ENCODE results near the gene DNAJC12.

The DNAJC12 gene

GRCh38 chr10:67770537-67770936, 67.5 kb downstream of the DNAJC12 start:
- H2AFZ ChIP-seq (ENCODE audit: low read length): peak overlapping the region; percentile 99
- H3K4me1 ChIP-seq (ENCODE audit: insufficient read depth, low read length, severe bottlenecking): peaks cover 37% of the 10 kb centered on the region
- H3K4me3 ChIP-seq (ENCODE audit: low read depth, low read length, poor library complexity, severe bottlenecking): no peak overlapping the region
- H3K27me3 ChIP-seq (ENCODE audit: insufficient read depth, low read length): no peaks in the 10 kb centered on the region
- H3K79me2 ChIP-seq (ENCODE audit: insufficient read depth, low read length): no peaks in the 10 kb centered on the region
- H3K36me3 ChIP-seq (ENCODE audit: insufficient read depth, low read length): no peaks in the 10 kb centered on the region
- no peaks in the 10 kb centered on the region for H4K20me1 ChIP-seq (ENCODE audit: insufficient read depth, low read length)
- H3K9ac ChIP-seq (ENCODE audit: low read length): peak overlapping the region; percentile 37; the same call in 1 of the 2 replicates
- TF ChIP-seq EZH2 (IDR thresholded peaks at IDR 0.05; ENCODE audit: borderline replicate concordance, low read length): no peak
- TF ChIP-seq CTCF (IDR thresholded peaks at IDR 0.05; ENCODE audit: low read length): no peak
- H3K4me2 ChIP-seq (ENCODE audit: low read length): peak overlapping the region; percentile 38
- H3F3A ChIP-seq (ENCODE audit: insufficient read depth, low read length): no peaks in the 10 kb centered on the region
- no peaks in the 10 kb centered on the region for H3K9me3 ChIP-seq (ENCODE audit: low read length)
- H3K27ac ChIP-seq (ENCODE audit: low read depth, low read length, poor library complexity, severe bottlenecking): peak overlapping the region; percentile 86
- H3K9me2 ChIP-seq (ENCODE audit: low read depth, low read length): no peaks in the 10 kb centered on the region

GRCh38 chr10:67767244-67767643, 70.7 kb downstream of the DNAJC12 start:
- H2AFZ ChIP-seq (ENCODE audit: low read length): no peak overlapping the region

GRCh38 chr10:67764012-67764822, 73.8 kb downstream of the DNAJC12 start:
- H3K4me1 ChIP-seq (ENCODE audit: insufficient read depth, low read length, severe bottlenecking): peaks cover 24% of the 10 kb centered on the region
- H3K4me2 ChIP-seq (ENCODE audit: low read length): peak overlapping the region; percentile 88
- H3K9me2 ChIP-seq (ENCODE audit: low read depth, low read length): no peaks in the 10 kb centered on the region
- H3K4me3 ChIP-seq (ENCODE audit: low read depth, low read length, poor library complexity, severe bottlenecking): peak overlapping the region; percentile 74
- H2AFZ ChIP-seq (ENCODE audit: low read length): peak overlapping the region; percentile 97
- H3K36me3 ChIP-seq (ENCODE audit: insufficient read depth, low read length): no peaks in the 10 kb centered on the region
- H3K79me2 ChIP-seq (ENCODE audit: insufficient read depth, low read length): no peaks in the 10 kb centered on the region
- H3K27ac ChIP-seq (ENCODE audit: low read depth, low read length, poor library complexity, severe bottlenecking): peak overlapping the region; percentile 95
- H3K9me3 ChIP-seq (ENCODE audit: low read length): no peaks in the 10 kb centered on the region
- H3K9ac ChIP-seq (ENCODE audit: low read length): peak overlapping the region; percentile 94
- H4K20me1 ChIP-seq (ENCODE audit: insufficient read depth, low read length): no peaks in the 10 kb centered on the region
- TF ChIP-seq EZH2 (IDR thresholded peaks at IDR 0.05; ENCODE audit: borderline replicate concordance, low read length) (no peak), CTCF (IDR thresholded peaks at IDR 0.05; ENCODE audit: low read length) (no peak)
- H3K27me3 ChIP-seq (ENCODE audit: insufficient read depth, low read length): no peaks in the 10 kb centered on the region
- H3F3A ChIP-seq (ENCODE audit: insufficient read depth, low read length): no peaks in the 10 kb centered on the region

More at GRCh38 chr10:67767244-67767643, 70.7 kb downstream of the DNAJC12 start:
- Histone ChIP-seq H3K27ac (ENCODE audit: low read depth, low read length, poor library complexity, severe bottlenecking) (no peak overlapping the region), H3K79me2 (ENCODE audit: insufficient read depth, low read length) (no peaks in the 10 kb centered on the region), H3K4me2 (ENCODE audit: low read length) (no peak overlapping the region), H4K20me1 (ENCODE audit: insufficient read depth, low read length) (no peaks in the 10 kb centered on the region), H3K27me3 (ENCODE audit: insufficient read depth, low read length) (no peaks in the 10 kb centered on the region), H3K9me2 (ENCODE audit: low read depth, low read length) (no peaks in the 10 kb centered on the region), H3K9ac (ENCODE audit: low read length) (no peak overlapping the region), H3K4me3 (ENCODE audit: low read depth, low read length, poor library complexity, severe bottlenecking) (no peak overlapping the region), H3F3A (ENCODE audit: insufficient read depth, low read length) (no peaks in the 10 kb centered on the region), H3K9me3 (ENCODE audit: low read length) (no peaks in the 10 kb centered on the region), H3K4me1 (ENCODE audit: insufficient read depth, low read length, severe bottlenecking) (peaks cover 42% of the 10 kb centered on the region), H3K36me3 (ENCODE audit: insufficient read depth, low read length) (no peaks in the 10 kb centered on the region)
- TF ChIP-seq CTCF (IDR thresholded peaks at IDR 0.05; ENCODE audit: low read length): no peak
- no peak for TF ChIP-seq EZH2 (IDR thresholded peaks at IDR 0.05; ENCODE audit: borderline replicate concordance, low read length)

Measured in OCI-LY1 (cell line).